Endodermal cell (in vitro differentiated cells): Measurements from ENCODE around the gene UBASH3B. TPM values are rescaled to one million over a fixed set of nuclear protein-coding genes. Genes with fewer than 3 reads are reported as not detected.
"Not testable (repeated sequence)": the region's sequence is repeated elsewhere in the genome, so short reads cannot be mapped to it uniquely, and the experiment has no call there.

Experiments used
- DNase-seq: peaks from one replicate; pipeline ENCODE4 v3.0.0-alpha.2; 2017
- H3K27ac ChIP-seq: 2 replicates; pipeline ENCODE4 v1.5.1; 2013; ENCODE audit warnings: mild to moderate bottlenecking, low read depth, low read length, moderate library complexity
- H3K27me3 ChIP-seq: 2 replicates; pipeline ENCODE4 v1.6.1; 2013; ENCODE audit warnings: mild to moderate bottlenecking, low read length, moderate library complexity; ENCODE audit not compliant: insufficient read depth, control insufficient read depth, poor library complexity, severe bottlenecking
- H3K36me3 ChIP-seq: 2 replicates; pipeline ENCODE4 v1.7.0; 2013; ENCODE audit warnings: mild to moderate bottlenecking, low read length, moderate library complexity; ENCODE audit not compliant: control insufficient read depth, insufficient read depth
- H3K4me1 ChIP-seq: one replicate; pipeline ENCODE4 v1.7.0; 2013; ENCODE audit warnings: low read length; ENCODE audit not compliant: control insufficient read depth, insufficient read depth
- H3K4me3 ChIP-seq: 2 replicates; pipeline ENCODE4 v1.5.1; 2013; ENCODE audit warnings: mild to moderate bottlenecking, low read length, moderate library complexity
- H3K9ac ChIP-seq: 2 replicates; pipeline ENCODE4 v1.6.1; 2013; ENCODE audit warnings: mild to moderate bottlenecking, low read length, moderate library complexity; ENCODE audit not compliant: poor library complexity, severe bottlenecking; ENCODE audit errors: extremely low read depth
- H3K9me3 ChIP-seq: 2 replicates; pipeline ENCODE4 v1.6.1; 2013; ENCODE audit warnings: mild to moderate bottlenecking, low read length, moderate library complexity; ENCODE audit not compliant: control insufficient read depth
- H3K27ac Mint-ChIP-seq: 2 replicates; pipeline ENCODE4 v1.8.0; 2020; ENCODE audit warnings: mixed read lengths
- H3K27me3 Mint-ChIP-seq: 2 replicates; pipeline ENCODE4 v1.8.0; 2021; ENCODE audit warnings: mild to moderate bottlenecking, mixed read lengths; ENCODE audit not compliant: insufficient read depth
- H3K36me3 Mint-ChIP-seq: 2 replicates; pipeline ENCODE4 v1.8.0; 2020; ENCODE audit warnings: low read depth, mixed read lengths
- H3K4me1 Mint-ChIP-seq: 2 replicates; pipeline ENCODE4 v1.8.0; 2020; ENCODE audit warnings: mixed read lengths
- H3K4me3 Mint-ChIP-seq: 2 replicates; pipeline ENCODE4 v1.8.0; 2020; ENCODE audit warnings: mild to moderate bottlenecking, moderate library complexity, mixed read lengths
- H3K9me3 Mint-ChIP-seq: 2 replicates; pipeline ENCODE4 v1.8.0; 2020; ENCODE audit warnings: mild to moderate bottlenecking, mixed read lengths
- WGBS, 2 experiments: methylation state at CpG; one replicate each; pipeline versions ENCODE4 v1.1.5 to v1.1.7; 2013; ENCODE audit warnings: missing lambda C conversion rate in 2 of 2, mixed read lengths in 1 of 2; ENCODE audit not compliant: insufficient coverage in 1 of 2, insufficient read length in 1 of 2; 5-methylcytosine and 5-hydroxymethylcytosine counted together
- total RNA-seq, 2 donors: library from RNA; stranded (reverse); fragmentation: NEBNext Ultra II Directional in 1 of 2; extraction: Animal tissue kit (Norgen Biotek cat#: 25700) in 1 of 2; gene quantifications; 2 replicates in 1 of 2; 3 replicates in 1 of 2; pipeline ENCODE4 v1.2.1, GENCODE V29; 2021
- TF ChIP-seq, protein P1 (sequence below): fragments of 200-600 bp; sonication (generic); conservative IDR thresholded peaks from 2 replicates; pipeline ENCODE4 v1.5.0; 2021; ENCODE audit warnings: antibody characterized with exemption, mild to moderate bottlenecking

Gene UBASH3B
- total RNA-seq, 2 donors from 2014 or later: 6.0 to 9.0 TPM

- H3K27ac Mint-ChIP-seq: no peak overlapping the region
- TF ChIP-seq, protein P1, sequence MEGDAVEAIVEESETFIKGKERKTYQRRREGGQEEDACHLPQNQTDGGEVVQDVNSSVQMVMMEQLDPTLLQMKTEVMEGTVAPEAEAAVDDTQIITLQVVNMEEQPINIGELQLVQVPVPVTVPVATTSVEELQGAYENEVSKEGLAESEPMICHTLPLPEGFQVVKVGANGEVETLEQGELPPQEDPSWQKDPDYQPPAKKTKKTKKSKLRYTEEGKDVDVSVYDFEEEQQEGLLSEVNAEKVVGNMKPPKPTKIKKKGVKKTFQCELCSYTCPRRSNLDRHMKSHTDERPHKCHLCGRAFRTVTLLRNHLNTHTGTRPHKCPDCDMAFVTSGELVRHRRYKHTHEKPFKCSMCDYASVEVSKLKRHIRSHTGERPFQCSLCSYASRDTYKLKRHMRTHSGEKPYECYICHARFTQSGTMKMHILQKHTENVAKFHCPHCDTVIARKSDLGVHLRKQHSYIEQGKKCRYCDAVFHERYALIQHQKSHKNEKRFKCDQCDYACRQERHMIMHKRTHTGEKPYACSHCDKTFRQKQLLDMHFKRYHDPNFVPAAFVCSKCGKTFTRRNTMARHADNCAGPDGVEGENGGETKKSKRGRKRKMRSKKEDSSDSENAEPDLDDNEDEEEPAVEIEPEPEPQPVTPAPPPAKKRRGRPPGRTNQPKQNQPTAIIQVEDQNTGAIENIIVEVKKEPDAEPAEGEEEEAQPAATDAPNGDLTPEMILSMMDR: no peak
- H3K4me3 ChIP-seq: peak overlapping the region; percentile 74
- H3K9ac ChIP-seq: no peak overlapping the region
- peaks cover 90% of the 10 kb centered on the region for H3K9me3 ChIP-seq
- no peak overlapping the region for H3K4me3 Mint-ChIP-seq
- peaks cover 6% of the 10 kb centered on the region for H3K36me3 ChIP-seq
- no peaks in the 10 kb centered on the region for H3K27me3 ChIP-seq
- no peaks in the 10 kb centered on the region for H3K4me1 ChIP-seq
- no peaks in the 10 kb centered on the region for H3K4me1 Mint-ChIP-seq
- H3K27me3 Mint-ChIP-seq: no peaks in the 10 kb centered on the region
- H3K9me3 Mint-ChIP-seq: peaks cover 93% of the 10 kb centered on the region
- no peak overlapping the region for H3K27ac ChIP-seq
- H3K36me3 Mint-ChIP-seq: peaks cover 63% of the 10 kb centered on the region
- no peak for DNase-seq
Observed at GRCh38 chr11:122821169-122821568, 165.6 kb downstream of the UBASH3B start.

DNA sequence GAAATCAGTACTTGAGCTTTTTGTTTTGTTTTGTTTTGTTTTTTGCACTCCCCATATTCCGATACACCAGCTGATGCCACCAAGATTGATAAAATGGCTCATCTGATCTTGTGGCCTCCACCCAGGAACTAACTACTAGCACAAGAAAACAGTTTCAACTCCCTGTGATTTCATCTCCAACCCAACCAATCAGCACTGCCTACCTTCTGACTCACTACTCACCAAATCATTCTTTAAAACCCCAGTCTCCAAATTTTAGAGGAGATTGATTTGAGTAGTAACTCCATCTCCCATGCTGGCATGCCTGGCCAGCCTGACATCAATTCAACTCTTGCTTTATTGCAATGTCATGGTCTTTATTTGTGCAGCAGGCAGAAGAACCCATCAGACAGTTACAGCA is 166.7 kb downstream of the UBASH3B start:
- Histone ChIP-seq H3K9me3 (peaks cover 86% of the 10 kb centered on the region), H3K36me3 (peaks cover 6% of the 10 kb centered on the region), H3K4me3 (peak overlapping the region; percentile 74), H3K4me1 (no peaks in the 10 kb centered on the region), H3K27ac (no peak overlapping the region), H3K27me3 (no peaks in the 10 kb centered on the region), H3K9ac (no peak overlapping the region)
- TF ChIP-seq, protein P1: no peak
- Mint-ChIP-seq H3K27me3 (no peaks in the 10 kb centered on the region), H3K4me1 (no peaks in the 10 kb centered on the region), H3K4me3 (no peak overlapping the region), H3K9me3 (peaks cover 91% of the 10 kb centered on the region), H3K36me3 (peaks cover 62% of the 10 kb centered on the region), H3K27ac (no peak overlapping the region)
- DNase-seq: no peak
- 88% methylated on average over 1 of the region's 1 CpG; no CpG with 5 or more reads in 1 of the 2 experiments for WGBS, 2 experiments

- Histone ChIP-seq H3K4me1 (no peaks in the 10 kb centered on the region), H3K4me3 (peak overlapping the region; percentile 74), H3K27me3 (no peaks in the 10 kb centered on the region), H3K9me3 (peaks cover 74% of the 10 kb centered on the region), H3K36me3 (peaks cover 6% of the 10 kb centered on the region), H3K27ac (no peak overlapping the region), H3K9ac (no peak overlapping the region)
- Mint-ChIP-seq H3K36me3 (peaks cover 58% of the 10 kb centered on the region), H3K27me3 (no peaks in the 10 kb centered on the region), H3K27ac (no peak overlapping the region), H3K4me1 (no peaks in the 10 kb centered on the region), H3K9me3 (peaks cover 84% of the 10 kb centered on the region), H3K4me3 (no peak overlapping the region)
- 94 to 96% methylated on average over 2 to 4 of the region's 4 CpGs for WGBS, 2 experiments
- TF ChIP-seq, protein P1: no peak
- no peak for DNase-seq
Observed at GRCh38 chr11:122823564-122823963, 168.0 kb downstream of the UBASH3B start.

GRCh38 chr11:122829371-122829770 is 173.8 kb downstream of the UBASH3B start:
- not testable (repeated sequence) for H3K36me3 ChIP-seq, DNase-seq, H3K4me3 ChIP-seq, H3K4me1 ChIP-seq, H3K9ac ChIP-seq, H3K27me3 Mint-ChIP-seq, H3K27ac ChIP-seq, H3K27me3 ChIP-seq, H3K4me3 Mint-ChIP-seq
- Mint-ChIP-seq H3K36me3 (peaks cover 24% of the 10 kb centered on the region), H3K9me3 (peaks cover 38% of the 10 kb centered on the region), H3K4me1 (peaks cover 42% of the 10 kb centered on the region), H3K27ac (peak overlapping the region; percentile 40)
- peaks cover 16% of the 10 kb centered on the region for H3K9me3 ChIP-seq
- WGBS, 2 experiments: 91 to 100% methylated on average over 3 to 6 of the region's 6 CpGs

DNA sequence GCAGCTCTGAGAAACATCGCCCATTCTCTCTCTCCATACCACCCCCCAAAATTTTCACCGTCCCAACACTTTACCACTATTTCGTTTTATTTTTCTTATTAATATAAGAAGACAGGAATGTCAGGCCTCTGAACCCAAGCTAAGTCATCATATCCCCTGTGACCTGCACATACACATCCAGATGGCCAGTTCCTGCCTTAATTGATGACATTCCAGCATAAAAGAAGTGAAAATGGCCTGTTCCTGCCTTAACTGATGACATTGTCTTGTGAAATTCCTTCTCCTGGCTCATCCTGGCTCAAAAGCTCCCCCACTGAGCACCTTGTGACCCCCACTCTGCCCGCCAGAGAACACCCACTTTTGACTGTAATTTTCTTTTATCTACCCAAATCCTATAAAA is 176.8 kb downstream of the UBASH3B start:
- not testable (repeated sequence) for H3K9me3 ChIP-seq, DNase-seq, H3K27me3 ChIP-seq, H3K27ac ChIP-seq, H3K4me1 ChIP-seq, H3K36me3 ChIP-seq, H3K36me3 Mint-ChIP-seq, H3K27me3 Mint-ChIP-seq
- Histone ChIP-seq H3K4me3 (peak overlapping the region; percentile 45), H3K9ac (peak overlapping the region; percentile 6)
- 20% methylated on average over 4 of the region's 4 CpGs; no CpG with 5 or more reads in 1 of the 2 experiments for WGBS, 2 experiments
- Mint-ChIP-seq H3K4me1 (peaks cover 46% of the 10 kb centered on the region), H3K27ac (peak overlapping the region; percentile 98), H3K4me3 (peak overlapping the region; percentile 43), H3K9me3 (peaks cover 14% of the 10 kb centered on the region)
